ENCODE results near the gene AUTS2.

Gene AUTS2

GRCh38 chr7:69957661-69958060, 359.4 kb downstream of the AUTS2 start:
- no peak for DNase-seq

- no peak for DNase-seq
Measured at GRCh38 chr7:69959789-69960499, 361.7 kb downstream of the AUTS2 start.

GRCh38 chr7:69961436-69961835, 363.2 kb downstream of the AUTS2 start:
- no peak for DNase-seq

- no peak for DNase-seq
Measured at GRCh38 chr7:69962186-69963065, 364.2 kb downstream of the AUTS2 start.

DNA sequence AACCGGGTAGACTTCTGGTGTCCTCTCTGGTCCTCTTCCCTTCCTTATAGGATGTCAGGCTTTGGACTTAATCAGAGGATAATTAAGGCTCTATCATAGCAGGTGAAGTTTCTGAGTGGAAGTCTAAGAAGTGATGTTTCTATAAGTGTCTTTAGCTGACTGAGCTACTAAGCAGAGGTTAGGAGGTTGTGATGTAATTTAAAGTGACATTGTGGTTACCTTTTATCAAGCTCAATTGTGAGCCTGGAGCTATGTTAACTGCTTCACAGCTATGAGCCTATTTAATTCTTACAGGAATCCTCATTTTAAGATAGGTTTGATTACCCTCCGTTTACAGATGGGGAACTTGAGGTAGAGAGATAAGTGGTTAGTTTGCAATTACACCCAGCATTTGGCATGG, 365.1 kb downstream of the AUTS2 start:
- DNase-seq = no peak

DNA sequence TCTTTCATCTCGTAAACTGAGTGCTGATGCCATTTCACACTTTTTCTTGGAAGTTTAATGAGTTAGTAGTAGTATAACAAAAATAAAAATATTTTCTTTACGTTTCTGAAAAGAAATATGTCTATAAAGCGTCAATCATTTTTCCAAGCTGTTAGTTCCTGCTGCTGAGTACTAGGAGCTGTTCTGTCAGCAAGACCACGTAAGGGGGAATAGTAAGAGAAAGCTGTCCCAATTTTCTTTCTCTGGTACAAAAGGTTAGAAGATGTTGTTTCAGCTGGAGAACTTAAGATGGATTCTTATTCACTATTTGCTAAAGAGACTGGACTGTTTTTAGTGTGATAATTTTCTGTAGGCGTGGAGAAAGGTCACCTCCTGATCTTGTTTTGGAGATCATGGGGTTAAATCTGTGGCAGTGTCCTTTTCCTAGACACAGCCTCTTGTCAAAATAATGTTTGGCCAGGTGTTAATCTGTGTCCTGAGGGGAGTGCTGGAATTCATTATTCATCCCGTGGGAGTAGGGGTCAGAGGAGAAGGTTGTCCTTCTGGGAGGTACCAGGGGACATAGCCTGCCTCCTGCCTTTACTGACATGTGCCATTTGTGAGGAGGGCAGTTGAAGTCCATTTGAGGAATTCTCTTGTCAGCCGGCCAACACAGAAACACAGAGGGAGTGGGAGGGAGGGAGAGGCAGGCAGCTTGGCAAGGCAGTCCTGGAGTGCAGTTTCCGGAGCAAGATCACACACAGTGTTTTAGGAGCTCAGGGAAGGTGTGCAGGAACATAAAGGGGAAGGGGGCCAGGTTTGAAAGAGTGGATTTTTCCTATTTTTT, 368.7 kb downstream of the AUTS2 start:
- no peak for DNase-seq

DNA sequence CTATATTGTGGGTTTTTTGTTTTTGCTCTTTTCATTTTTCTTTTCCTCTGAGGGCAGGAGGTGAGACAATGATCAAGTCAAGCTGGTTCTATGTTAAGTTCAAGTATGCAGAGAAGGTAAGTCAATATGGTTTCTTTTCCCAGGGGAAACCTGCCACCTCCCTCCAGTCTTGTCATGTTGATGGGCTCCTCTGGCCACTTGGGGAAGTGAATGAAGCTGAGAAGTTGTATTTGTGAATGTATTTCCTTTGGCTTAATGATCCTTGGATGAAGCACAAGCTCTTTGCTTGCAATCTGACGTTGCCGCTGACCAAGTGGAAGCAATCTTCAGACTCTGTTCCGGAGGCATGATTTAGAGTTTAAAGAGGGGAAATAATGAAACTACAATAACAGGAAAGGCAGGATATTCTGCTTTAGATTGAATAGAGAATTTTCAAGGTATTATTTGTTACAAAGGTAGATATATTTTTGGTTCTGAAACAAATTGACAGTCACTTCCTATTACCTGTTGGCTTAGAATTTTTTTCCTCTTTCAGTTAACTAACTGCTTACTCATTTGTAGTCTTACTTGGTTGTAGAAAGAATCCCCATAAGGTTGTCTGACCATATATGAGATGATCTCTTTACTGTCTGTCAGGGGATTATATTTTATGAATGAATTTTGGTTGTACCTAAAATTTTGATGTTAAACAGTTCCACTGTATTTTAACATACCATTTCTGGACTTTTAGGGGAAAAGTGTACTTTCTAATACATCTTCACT, 369.6 kb downstream of the AUTS2 start:
- DNase-seq = no peak

DNA sequence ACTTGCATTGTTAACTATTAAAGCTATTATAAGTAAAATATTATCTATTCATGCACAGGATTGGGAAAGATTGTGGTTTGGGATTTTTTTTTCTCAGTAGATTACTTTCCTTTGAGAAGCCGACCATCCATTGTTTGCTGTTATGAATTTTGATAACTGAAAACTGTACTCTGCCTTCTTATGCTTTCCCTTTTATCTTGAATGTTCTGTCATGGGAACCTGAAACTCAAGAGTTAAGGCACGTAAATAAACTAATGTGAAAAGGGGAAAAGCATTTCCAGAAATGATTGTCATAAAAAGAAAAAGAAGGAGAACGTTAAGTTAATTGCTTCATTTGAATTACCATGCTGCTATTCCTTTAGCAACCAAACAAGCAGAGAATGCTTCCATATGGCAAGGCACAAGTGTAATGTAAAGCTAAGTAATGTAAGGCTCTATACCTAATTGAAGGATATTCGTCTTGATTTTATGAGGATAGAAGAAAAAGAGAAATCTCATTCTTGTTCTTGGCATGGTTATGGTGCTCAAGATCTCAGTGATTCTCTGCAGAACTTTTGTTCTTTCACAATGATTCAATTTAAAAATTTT, 370.8 kb downstream of the AUTS2 start:
- DNase-seq = no peak

GRCh38 chr7:69981646-69982045, 383.4 kb downstream of the AUTS2 start:
- DNase-seq = no peak

DNA sequence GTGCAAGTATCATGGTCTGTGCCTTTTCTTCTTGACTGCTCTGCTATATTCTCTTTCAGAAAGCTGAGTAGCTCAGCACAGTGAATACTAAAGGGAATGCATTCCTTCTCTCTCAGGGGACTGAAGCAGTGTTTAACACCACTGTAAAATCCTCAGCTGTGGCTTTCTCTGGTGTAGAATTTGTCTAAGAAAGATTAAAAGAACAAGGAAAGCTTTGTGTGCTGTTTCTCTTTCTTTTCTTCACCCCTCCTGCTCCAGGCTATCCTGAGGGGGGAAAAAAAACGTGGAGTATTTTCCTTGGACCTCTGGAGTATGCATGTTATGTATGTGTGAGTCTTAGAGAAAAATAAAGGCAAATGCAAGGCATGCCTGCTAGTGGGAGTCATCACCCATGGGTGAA, 383.9 kb downstream of the AUTS2 start:
- no peak for DNase-seq

DNA sequence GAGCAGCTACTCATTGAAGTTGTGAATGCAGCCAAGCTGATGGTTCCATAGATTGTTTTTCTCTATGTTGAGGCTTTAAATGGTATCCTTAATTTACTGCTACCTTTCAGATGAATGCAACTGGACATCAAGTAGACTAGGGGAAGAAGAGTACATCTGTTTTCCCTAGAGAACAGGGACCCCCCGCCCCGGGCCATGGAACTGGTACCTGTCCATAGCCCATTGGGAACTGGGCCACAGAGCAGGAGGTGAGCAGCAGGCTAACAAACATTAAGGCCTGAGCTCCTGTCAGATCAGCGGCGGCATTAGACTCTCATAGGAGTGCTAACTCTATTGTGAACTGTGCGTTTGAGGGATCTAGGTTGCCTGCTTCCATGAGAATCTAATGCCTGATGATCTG, 391.3 kb downstream of the AUTS2 start:
- no peak for DNase-seq

DNA sequence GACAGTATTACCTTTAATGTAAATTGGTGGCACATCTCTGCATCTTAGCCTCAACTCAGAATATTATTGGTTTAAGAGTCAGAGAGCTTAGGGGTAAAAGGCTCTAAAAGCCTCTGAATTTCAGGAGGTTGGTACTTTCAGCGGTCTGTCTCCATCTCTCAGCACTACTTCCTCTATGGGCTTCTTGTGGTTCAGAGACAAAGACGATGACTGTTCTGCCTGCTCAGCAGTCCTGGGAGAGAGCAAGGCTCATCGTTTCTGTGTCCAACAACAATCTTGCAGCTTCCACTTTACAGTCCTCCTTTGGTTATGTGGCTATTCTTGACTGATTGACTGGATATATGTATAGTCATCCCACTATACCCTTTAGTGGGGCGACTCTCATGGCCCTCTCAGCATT, 394.7 kb downstream of the AUTS2 start:
- no peak for DNase-seq

DNA sequence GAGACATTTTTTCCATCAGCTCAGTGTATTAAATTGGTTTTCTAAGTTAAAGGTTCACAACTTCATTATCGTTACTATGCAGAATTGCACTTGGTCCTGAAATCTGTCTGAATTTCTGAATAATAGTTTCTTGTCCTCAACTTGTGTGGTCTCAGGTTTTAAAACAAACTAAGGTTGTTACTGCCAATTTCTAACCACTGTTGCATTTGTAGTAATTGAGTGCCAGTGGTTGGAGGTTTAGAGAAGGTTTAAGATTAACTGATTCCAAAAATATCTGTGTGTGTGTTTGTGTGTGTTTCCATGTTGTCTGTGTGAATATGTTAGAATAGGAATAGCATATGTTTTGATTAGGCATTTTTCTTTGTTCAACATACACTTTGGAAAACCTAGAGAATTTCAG, 395.9 kb downstream of the AUTS2 start:
- no peak for DNase-seq

- no peak for DNase-seq
Measured at GRCh38 chr7:69994886-69995542, 396.7 kb downstream of the AUTS2 start.

DNA sequence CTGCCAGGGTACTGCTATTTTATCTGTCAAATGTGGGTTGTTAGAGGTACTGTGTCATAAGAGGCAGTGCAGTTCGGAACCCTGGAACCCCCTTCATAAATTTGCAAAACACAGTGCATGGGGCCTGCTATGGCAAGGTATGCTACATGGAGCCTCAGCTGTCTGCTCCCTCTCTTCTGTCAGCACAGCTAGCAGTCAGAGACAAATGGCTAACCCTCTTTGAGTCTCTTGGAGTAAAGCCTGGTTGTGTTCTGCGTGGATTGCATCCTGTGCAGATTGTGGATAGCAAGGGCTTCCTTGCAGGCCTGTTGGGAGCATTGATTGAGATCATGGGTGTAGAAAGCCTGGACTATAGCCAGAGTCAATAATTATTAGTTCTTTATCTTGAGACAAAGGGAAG, 397.8 kb downstream of the AUTS2 start:
- DNase-seq = no peak

- no peak for DNase-seq
Measured at GRCh38 chr7:70000737-70001348, 402.6 kb downstream of the AUTS2 start.

GRCh38 chr7:70005480-70005879, 407.2 kb downstream of the AUTS2 start:
- no peak for DNase-seq

- DNase-seq = no peak
Measured at GRCh38 chr7:70005891-70006260, 407.6 kb downstream of the AUTS2 start.

DNA sequence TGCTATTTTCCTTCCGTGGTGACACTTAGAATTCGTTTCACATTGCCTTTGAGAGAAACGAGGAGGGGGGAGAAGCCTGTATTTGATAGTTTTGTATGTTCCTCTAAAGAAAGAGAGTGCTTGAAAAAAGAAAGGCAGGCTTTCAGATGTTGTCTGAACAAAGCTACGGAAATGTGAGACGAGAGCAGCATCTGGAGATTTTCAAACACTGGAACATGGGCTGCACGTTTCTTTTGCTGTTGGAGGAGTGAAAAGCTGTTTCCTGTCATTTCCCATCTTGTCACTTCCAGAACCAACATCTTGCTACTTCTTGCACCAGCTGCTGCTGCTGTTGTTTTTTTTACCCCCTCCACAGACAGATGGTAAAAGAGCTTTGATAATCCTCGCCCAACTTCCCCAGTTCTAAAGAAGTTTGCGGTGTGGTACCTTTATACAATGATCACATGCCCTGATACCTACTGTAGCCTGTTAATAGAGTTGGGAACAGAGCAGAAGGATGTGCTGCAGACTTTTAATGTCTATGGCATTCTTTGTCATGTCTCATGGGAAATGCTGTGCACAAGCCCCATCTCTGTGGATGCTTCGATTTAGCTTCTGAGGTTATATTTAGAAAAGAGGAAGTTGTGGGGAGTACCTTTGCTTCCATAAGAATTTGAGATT, 408.1 kb downstream of the AUTS2 start:
- no peak for DNase-seq

- no peak for DNase-seq
Measured at GRCh38 chr7:70008466-70008865, 410.2 kb downstream of the AUTS2 start.

Measured in T-helper 1 cell (primary cell).